Hippocampal formation (tissue), 2 donors: ENCODE data around the gene FZD10.

Experiments
- DNase-seq, 2 donors: peaks; one replicate each; lab custom pipeline; 2025; lab: John Stamatoyannopoulos, UW

FZD10 gene

GRCh38 chr12:130213249-130213648 lies 51.0 kb downstream of the FZD10 start:
- no peak for DNase-seq

- DNase-seq: no peak
Measured at GRCh38 chr12:130214686-130215395, 52.6 kb downstream of the FZD10 start.
